HG03097 (cell line): ENCODE results near the gene MOK.

Experiments
- ATAC-seq: cut with Tn5 transposase; IDR thresholded peaks from one replicate; pipeline ENCODE4 v1.9.1; 2021; ENCODE audit not compliant: unreplicated experiment, low FRiP score

The MOK gene

GRCh38 chr14:102288139-102288538 is 16.8 kb downstream of the MOK start:
- no peak for ATAC-seq

DNA sequence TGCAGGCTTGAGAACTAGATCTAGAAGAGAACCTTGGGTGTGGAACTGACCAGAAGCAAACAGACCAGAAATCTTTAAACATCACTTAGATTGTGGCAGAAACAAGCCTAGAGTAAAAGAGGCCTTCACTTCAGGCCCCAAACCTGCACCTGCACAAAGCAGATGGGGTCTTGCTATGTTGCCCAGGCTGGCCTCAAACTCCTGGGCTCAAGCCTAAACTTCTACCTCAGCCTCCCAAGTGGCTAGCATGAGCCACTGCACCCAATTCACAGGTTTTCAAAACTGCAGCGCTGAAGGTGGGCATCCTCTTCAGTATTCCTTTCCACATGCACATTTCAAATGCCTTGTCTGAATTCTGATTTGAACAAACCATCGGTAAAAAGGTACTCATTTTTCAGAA is 19.9 kb downstream of the MOK start:
- no peak for ATAC-seq

- ATAC-seq: no peak
Measured at GRCh38 chr14:102283631-102284129, 21.3 kb downstream of the MOK start.

- no peak for ATAC-seq
Measured at GRCh38 chr14:102282751-102283465, 22.1 kb downstream of the MOK start.

GRCh38 chr14:102280376-102280962 is 24.5 kb downstream of the MOK start:
- ATAC-seq: no peak

DNA sequence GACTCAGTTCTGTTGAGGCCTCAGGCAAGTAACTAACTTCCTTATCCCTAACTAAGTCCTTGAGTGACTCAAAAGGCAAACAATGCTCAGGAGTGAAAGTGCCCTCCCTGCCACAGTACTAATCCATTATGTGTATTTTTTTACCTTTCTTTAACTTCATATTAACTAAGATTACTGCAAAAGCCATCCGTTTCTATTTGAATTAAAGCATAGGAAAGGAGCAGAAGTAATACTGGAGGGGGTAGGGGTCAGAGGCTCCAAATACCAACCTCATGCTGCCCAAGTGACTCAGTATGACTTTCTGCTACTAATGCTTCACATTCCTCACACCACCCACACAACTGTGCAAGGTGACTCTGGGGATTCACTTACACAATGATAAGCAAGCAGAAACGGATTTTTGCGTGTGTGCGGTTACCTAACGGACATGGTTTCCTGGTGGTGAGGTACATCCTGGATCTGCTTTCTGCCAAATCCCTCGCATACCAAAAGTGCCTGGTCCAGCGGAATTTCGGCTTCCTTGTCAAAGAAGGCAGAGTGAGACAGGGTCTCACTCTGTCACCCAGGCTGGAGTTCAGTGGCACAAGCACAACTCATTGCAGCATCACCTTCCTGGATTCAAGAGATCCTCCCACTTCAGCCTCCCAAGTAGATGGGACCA is 25.1 kb downstream of the MOK start:
- ATAC-seq: no peak

DNA sequence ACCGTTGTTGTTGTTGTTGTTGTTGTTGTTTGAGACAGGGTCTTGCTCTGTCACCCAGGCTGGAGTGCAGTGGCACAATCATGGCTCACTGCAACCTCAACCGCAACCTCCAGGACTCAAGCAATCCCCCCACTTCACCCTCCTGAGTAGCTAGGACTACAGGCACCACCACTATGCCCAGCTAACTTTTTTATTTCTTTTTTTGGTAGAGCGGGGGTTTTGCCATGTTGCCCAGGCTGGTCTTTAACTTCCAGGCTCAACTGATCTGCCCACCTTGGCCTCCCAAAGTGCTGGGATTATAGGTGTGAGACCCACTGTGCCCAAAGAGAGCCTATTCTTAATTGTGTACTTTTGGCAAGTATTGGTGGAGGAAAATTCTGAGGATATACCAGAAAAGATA is 25.7 kb downstream of the MOK start:
- ATAC-seq: no peak

GRCh38 chr14:102278631-102278935 is 26.4 kb downstream of the MOK start:
- no peak for ATAC-seq

GRCh38 chr14:102277874-102278630 is 26.9 kb downstream of the MOK start:
- ATAC-seq: no peak

- ATAC-seq: no peak
Measured at GRCh38 chr14:102275866-102276265, 29.1 kb downstream of the MOK start.

GRCh38 chr14:102272392-102272791 is 32.6 kb downstream of the MOK start:
- no peak for ATAC-seq

DNA sequence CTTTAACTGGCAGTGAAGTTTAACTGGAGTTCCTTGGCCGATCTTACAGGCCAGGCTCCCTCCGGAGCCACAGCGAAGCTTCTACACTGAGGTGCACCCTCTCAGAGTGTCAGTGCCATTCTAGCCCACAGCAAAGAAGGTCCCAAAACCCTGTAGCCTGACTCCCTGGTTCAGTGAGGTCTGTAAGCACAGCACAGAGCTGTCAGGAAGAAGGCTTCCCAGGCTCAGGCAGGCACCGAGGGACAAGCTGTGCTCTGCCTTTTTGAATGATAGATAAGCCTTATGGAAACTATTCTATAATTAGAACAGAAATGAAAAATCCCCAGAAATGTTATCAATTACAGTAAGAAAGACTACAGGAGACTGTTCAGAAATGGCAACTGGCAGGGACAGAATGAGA is 40.2 kb downstream of the MOK start:
- ATAC-seq: no peak

DNA sequence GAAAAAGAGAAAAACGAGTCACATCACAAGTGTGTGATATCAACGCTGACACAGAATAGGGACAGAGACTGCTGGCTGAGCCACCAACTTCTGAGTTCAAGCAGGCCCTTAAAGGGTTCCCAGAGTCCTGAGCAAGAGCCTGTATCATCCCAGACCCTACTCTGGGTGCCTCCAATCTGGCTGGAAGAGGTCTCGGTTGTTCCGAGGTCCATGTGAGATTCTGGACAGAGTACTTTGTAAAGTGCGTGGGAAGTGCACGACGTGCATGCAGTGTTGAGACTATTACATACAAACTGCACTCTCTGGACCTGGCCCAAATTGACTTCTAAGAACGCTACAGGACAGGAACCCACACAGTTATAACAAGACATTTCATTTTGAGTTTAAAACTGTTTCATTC is 40.6 kb downstream of the MOK start:
- ATAC-seq: no peak

GRCh38 chr14:102262929-102263462 is 42.0 kb downstream of the MOK start:
- ATAC-seq: no peak

DNA sequence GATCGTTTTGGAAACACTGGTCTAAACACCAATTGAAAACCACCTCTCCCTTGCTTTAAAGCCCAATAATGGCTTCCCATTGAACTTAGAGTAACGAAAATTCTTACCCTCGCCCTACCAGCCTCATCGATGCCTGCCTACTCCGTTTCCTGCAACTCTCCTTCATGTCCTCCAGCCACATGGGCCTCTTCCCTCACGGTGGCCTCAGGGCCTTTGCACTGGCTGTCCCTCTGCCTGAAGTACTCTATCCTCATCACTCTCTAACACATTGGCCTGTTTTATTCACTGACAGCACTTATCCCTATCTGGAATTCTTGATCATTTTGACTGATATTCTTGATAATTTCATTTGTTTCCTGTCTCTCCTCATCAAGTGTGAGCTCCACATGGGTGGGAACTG is 46.8 kb downstream of the MOK start:
- ATAC-seq: no peak

GRCh38 chr14:102256716-102257115 is 48.2 kb downstream of the MOK start:
- ATAC-seq: no peak

DNA sequence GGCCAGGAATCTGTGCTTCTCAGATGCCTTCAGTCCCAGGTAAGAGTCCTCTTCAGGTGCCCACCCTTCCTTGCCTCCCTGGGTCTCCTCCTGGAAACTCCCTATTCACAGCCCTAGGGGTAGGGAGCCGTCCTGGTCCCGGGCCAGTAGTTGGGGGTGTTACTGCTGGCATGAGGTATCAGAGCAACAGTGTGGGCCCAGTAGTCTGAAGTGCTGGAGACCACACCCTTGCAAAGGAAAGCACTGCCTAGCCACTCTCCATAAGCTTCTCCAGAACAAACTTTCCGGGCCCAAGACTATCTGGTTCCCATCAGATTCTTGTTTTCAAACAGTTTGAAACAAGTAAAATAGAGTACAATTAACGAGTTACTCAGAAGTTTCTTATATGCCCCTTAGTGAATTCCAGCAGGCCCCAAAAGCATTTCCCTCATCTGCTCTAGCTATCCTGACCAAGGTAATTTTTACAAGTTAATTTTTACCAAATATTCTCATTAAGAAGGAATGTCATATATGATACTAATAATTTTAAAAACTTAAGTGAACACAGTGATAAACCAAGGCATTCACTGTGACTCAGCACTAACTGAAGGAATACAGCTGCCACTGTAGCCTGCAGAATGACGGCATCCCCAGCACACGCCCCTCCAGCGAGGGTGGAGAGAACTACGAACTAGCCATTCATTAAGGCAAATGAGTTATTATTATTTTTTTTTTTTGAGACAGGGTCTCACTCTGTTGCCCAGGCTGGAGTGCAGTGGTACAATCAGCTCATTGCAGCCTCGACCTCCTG is 49.4 kb downstream of the MOK start:
- no peak for ATAC-seq

DNA sequence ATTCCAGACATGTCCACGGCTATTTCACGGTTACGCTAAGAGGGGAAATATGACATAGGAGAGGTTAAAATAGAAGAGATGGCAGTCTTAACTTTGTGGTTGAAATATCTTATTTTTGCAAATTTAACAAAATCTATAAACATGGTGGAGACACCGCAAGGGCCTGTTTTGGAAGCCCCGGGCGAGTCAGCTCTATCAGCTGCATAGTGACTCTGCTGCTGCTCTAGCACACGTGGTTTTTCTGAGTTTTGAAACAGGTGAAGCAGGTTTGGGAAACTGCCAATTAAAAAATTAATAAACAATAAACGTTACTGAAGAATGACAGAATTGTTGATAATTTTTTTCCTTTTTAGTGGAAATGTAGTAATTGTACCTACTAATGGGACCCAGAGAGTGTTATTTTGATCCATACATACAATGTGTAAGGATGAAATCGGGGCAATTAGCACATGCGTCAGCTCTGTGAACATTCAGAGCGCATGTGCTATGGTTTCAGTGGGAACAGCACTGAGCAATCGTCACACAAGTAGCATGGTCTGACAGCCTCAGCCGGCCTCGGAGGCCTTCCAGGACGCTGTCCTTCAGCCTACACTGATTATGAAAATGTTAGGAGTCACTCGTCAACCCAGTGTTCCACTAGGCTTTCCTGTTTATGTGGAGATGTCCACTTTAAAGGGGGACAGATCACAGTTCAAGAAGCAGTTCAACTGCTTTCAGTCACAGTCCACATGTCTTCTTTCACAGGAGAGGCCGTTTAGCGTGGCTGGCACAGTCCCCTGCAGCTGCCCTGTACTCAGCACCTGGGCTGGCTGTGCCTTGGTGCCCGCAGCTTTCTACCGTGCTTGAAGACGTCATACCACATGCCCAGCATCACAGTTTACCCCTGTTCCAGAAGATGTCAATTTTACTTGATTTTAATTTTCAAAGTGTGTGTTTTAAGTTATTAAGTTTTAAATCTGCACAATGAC is 51.8 kb downstream of the MOK start:
- ATAC-seq: no peak

GRCh38 chr14:102251161-102251560 is 53.8 kb downstream of the MOK start:
- no peak for ATAC-seq
